ENCODE measurements around the gene CMC2. TPM values are rescaled to one million over a fixed set of nuclear protein-coding genes. Genes with fewer than 3 reads are reported as not detected.

The CMC2 gene
- total and polyA plus RNA-seq, 5 experiments from 2014 or later: 21.1 to 84.6 (median 78.2) TPM

GRCh38 chr16:80966617-80967016, 40.1 kb downstream of the CMC2 start:
- DNase-seq: no peak
- no peak overlapping the region for H3K27ac Mint-ChIP-seq
- H3K4me3 Mint-ChIP-seq: no peak overlapping the region
- peaks cover 0 to 15% (median 3%) of the 10 kb centered on the region in 3 donors for H3K36me3 Mint-ChIP-seq
- no peaks in the 10 kb centered on the region for H3K9me3 Mint-ChIP-seq
- no peak for ATAC-seq
- H3K27me3 Mint-ChIP-seq: no peaks in the 10 kb centered on the region
- POLR2A ChIA-PET: no interaction called here
- peaks cover 0 to 2% (median under 1%) of the 10 kb centered on the region in 4 donors for H3K4me1 Mint-ChIP-seq

- Mint-ChIP-seq H3K27me3 (no peaks in the 10 kb centered on the region), H3K4me1 (peaks cover 0 to 2% (median under 1%) of the 10 kb centered on the region in 4 donors), H3K27ac (no peak overlapping the region), H3K4me3 (no peak overlapping the region), H3K36me3 (peaks cover 7 to 16% (median 15%) of the 10 kb centered on the region in 3 donors), H3K9me3 (peaks cover 8 to 23% (median 15%) of the 10 kb centered on the region in 9 donors)
- POLR2A ChIA-PET: no interaction called here
- ATAC-seq: no peak
- no peak for DNase-seq
Measured at GRCh38 chr16:80964351-80964750, 42.3 kb downstream of the CMC2 start.

- no peak for DNase-seq
- H3K27me3 Mint-ChIP-seq: no peaks in the 10 kb centered on the region
- H3K4me3 Mint-ChIP-seq: no peak overlapping the region
- peaks cover 0 to 28% (median 25%) of the 10 kb centered on the region in 3 donors for H3K36me3 Mint-ChIP-seq
- peaks cover 0 to 2% (median under 1%) of the 10 kb centered on the region in 4 donors for H3K4me1 Mint-ChIP-seq
- ATAC-seq: no peak
- POLR2A ChIA-PET: no interaction called here
- H3K27ac Mint-ChIP-seq: no peak overlapping the region
- peaks cover 15 to 35% (median 30%) of the 10 kb centered on the region in 9 donors for H3K9me3 Mint-ChIP-seq
Measured at GRCh38 chr16:80962879-80963278, 43.8 kb downstream of the CMC2 start.

GRCh38 chr16:80958284-80958683, 48.4 kb downstream of the CMC2 start:
- Mint-ChIP-seq H3K27me3 (peaks cover 0 to 2% (median 0%) of the 10 kb centered on the region in 5 donors), H3K36me3 (peaks cover 4 to 66% (median 40%) of the 10 kb centered on the region in 3 donors)

GRCh38 chr16:80954985-80955384, 51.7 kb downstream of the CMC2 start:
- no peak overlapping the region for H3K27ac Mint-ChIP-seq
- DNase-seq (no peak), ATAC-seq (no peak)
- H3K27me3 Mint-ChIP-seq: peaks cover 0 to 5% (median 1%) of the 10 kb centered on the region in 5 donors
- no peaks in the 10 kb centered on the region for H3K4me1 Mint-ChIP-seq
- POLR2A ChIA-PET: no interaction called here
- H3K4me3 Mint-ChIP-seq: no peak overlapping the region
- H3K9me3 Mint-ChIP-seq: peaks cover 23 to 71% (median 52%) of the 10 kb centered on the region in 9 donors
- peaks cover 4 to 66% (median 30%) of the 10 kb centered on the region in 3 donors for H3K36me3 Mint-ChIP-seq

More at GRCh38 chr16:80958284-80958683, 48.4 kb downstream of the CMC2 start:
- ATAC-seq (no peak), DNase-seq (no peak)
- peaks cover 28 to 76% (median 57%) of the 10 kb centered on the region in 9 donors for H3K9me3 Mint-ChIP-seq
- POLR2A ChIA-PET: no interaction called here
- no peak overlapping the region for H3K4me3 Mint-ChIP-seq
- no peak overlapping the region for H3K27ac Mint-ChIP-seq
- H3K4me1 Mint-ChIP-seq: peaks cover 0 to 2% (median 0%) of the 10 kb centered on the region in 4 donors

- Mint-ChIP-seq H3K4me1 (no peaks in the 10 kb centered on the region), H3K9me3 (peaks cover 0 to 15% (median 4%) of the 10 kb centered on the region in 9 donors), H3K27ac (no peak overlapping the region), H3K4me3 (no peak overlapping the region), H3K27me3 (peaks cover 8 to 23% (median 15%) of the 10 kb centered on the region in 5 donors), H3K36me3 (peaks cover 0 to 20% (median 3%) of the 10 kb centered on the region in 3 donors)
- POLR2A ChIA-PET: no interaction called here
- no peak for DNase-seq
- no peak for ATAC-seq
Measured at GRCh38 chr16:80948886-80949493, 57.7 kb downstream of the CMC2 start.

- ATAC-seq: no peak
- Mint-ChIP-seq H3K4me1 (no peaks in the 10 kb centered on the region), H3K27ac (no peak overlapping the region), H3K4me3 (no peak overlapping the region), H3K36me3 (peaks cover 0 to 22% (median 3%) of the 10 kb centered on the region in 3 donors), H3K9me3 (peaks cover 0 to 19% (median 7%) of the 10 kb centered on the region in 9 donors), H3K27me3 (peaks cover 8 to 23% (median 15%) of the 10 kb centered on the region in 5 donors)
- POLR2A ChIA-PET: no interaction called here
- no peak for DNase-seq
Measured at GRCh38 chr16:80947708-80948625, 58.7 kb downstream of the CMC2 start.

- H3K9me3 Mint-ChIP-seq: peaks cover under 1 to 23% (median 5%) of the 10 kb centered on the region in 9 donors
- no peak overlapping the region for H3K27ac Mint-ChIP-seq
- DNase-seq (no peak), ATAC-seq (no peak)
- H3K36me3 Mint-ChIP-seq: peaks cover 0 to 20% (median 3%) of the 10 kb centered on the region in 3 donors
- H3K4me3 Mint-ChIP-seq: no peak overlapping the region
- POLR2A ChIA-PET: no interaction called here
- H3K4me1 Mint-ChIP-seq: no peaks in the 10 kb centered on the region
- H3K27me3 Mint-ChIP-seq: peaks cover 8 to 23% (median 15%) of the 10 kb centered on the region in 5 donors
Measured at GRCh38 chr16:80947239-80947638, 59.4 kb downstream of the CMC2 start.

- Mint-ChIP-seq H3K36me3 (peaks cover 0 to 16% (median 3%) of the 10 kb centered on the region in 3 donors), H3K27ac (no peak overlapping the region), H3K9me3 (peaks cover 2 to 16% (median 3%) of the 10 kb centered on the region in 9 donors), H3K27me3 (peaks cover 7 to 22% (median 15%) of the 10 kb centered on the region in 5 donors), H3K4me1 (no peaks in the 10 kb centered on the region), H3K4me3 (no peak overlapping the region)
- ATAC-seq: no peak
- POLR2A ChIA-PET: no interaction called here
- no peak for DNase-seq
Measured at GRCh38 chr16:80946481-80946880, 60.2 kb downstream of the CMC2 start.

GRCh38 chr16:80940069-80940856, 66.4 kb downstream of the CMC2 start:
- no peak overlapping the region for H3K27ac Mint-ChIP-seq
- H3K4me3 Mint-ChIP-seq: no peak overlapping the region
- H3K36me3 Mint-ChIP-seq: peaks cover 0 to 16% (median 3%) of the 10 kb centered on the region in 3 donors
- POLR2A ChIA-PET: no interaction called here
- ATAC-seq (no peak), DNase-seq (no peak)
- no peaks in the 10 kb centered on the region for H3K4me1 Mint-ChIP-seq
- H3K9me3 Mint-ChIP-seq: peaks cover 2 to 16% (median 3%) of the 10 kb centered on the region in 9 donors
- H3K27me3 Mint-ChIP-seq: peaks cover 5 to 16% (median 8%) of the 10 kb centered on the region in 5 donors

GRCh38 chr16:80938879-80939260, 67.8 kb downstream of the CMC2 start:
- Mint-ChIP-seq H3K27ac (no peak overlapping the region), H3K36me3 (peaks cover 0 to 10% (median 0%) of the 10 kb centered on the region in 3 donors), H3K9me3 (peaks cover 0 to 15% (median 3%) of the 10 kb centered on the region in 9 donors), H3K4me1 (no peaks in the 10 kb centered on the region), H3K4me3 (no peak overlapping the region), H3K27me3 (peaks cover 11 to 28% (median 19%) of the 10 kb centered on the region in 5 donors)
- POLR2A ChIA-PET: no interaction called here
- DNase-seq (no peak), ATAC-seq (no peak)
